GM19397 (cell line): ENCODE measurements around the gene OTOL1.

Experiments used
- ATAC-seq: cut with Tn5 transposase; IDR thresholded peaks from one replicate; pipeline ENCODE4 v1.9.1; 2021; ENCODE audit warnings: mild to moderate bottlenecking, moderate library complexity; ENCODE audit not compliant: unreplicated experiment

The OTOL1 gene

GRCh38 chr3:161496508-161496907 lies at the start of gene OTOL1:
Gene OTOL1, plus strand, starts transcription at chr3:161496808. Its CDS starts 0 bp downstream, at chr3:161496808.
- ATAC-seq = no peak

- no peak for ATAC-seq
Observed at GRCh38 chr3:161449785-161450184, 46.8 kb upstream of the OTOL1 start.

DNA sequence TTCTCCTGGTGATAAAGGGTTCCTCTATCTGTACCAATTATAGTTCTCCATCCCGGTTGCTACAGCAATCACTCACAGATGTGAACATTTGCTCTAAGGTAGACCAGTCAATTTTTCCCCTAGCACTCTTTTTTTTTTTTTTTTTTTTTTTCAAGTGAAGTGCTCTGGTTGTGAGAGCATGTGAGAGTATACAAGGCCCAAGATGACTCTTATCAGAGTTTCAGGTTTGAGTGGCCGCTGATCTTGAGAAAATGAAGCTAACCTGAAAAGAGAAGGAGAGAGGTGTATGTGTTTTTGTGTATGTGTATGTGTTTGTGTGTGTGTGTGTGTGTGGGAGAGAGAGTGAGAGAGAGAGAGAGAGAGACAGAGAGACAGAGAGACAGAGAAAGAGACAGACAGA lies 44.4 kb upstream of the OTOL1 start:
- no peak for ATAC-seq

- no peak for ATAC-seq
Observed at GRCh38 chr3:161454615-161455014, 42.0 kb upstream of the OTOL1 start.

GRCh38 chr3:161455962-161456361 lies 40.6 kb upstream of the OTOL1 start:
- no peak for ATAC-seq

GRCh38 chr3:161462138-161462537 lies 34.5 kb upstream of the OTOL1 start:
- ATAC-seq = no peak

- no peak for ATAC-seq
Observed at GRCh38 chr3:161471211-161471610, 25.4 kb upstream of the OTOL1 start.

- no peak for ATAC-seq
Observed at GRCh38 chr3:161474139-161474538, 22.5 kb upstream of the OTOL1 start.

DNA sequence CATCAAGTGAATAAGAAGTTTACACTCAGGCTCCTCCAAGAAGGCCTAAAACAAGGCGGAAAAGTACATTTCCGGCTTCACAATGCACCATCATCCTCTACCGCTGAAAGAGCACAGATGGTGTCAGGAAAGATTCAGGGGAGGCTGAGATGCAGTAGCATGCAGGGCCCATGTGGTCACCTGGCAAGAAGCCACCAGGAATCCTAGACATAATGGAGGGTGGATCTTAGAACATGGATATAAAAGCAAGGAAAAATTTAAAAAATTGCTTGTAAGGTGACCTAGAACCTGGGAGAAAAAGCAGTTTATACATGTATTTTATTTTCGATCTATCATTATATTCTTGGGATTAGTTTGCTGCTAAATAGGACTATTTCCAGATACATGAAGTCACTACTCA lies 21.9 kb upstream of the OTOL1 start:
- ATAC-seq = no peak

DNA sequence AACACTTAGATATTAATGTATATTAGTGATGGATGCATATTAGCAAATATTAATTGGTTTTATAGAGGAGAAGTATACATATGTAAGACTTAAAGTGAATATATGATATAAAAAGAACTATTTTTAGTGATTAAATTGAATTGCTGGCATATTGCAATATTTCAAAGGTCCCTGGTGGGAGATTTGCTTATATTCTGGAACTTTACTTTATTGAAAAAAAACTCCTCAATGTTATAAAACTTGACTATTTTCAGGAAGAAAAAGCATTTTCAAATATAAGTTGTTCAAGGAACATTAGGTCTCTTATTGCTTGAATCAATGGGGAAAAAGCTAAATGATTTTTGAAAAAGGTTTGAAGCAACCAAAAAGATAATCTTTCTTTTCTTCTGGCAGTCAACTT lies 21.4 kb upstream of the OTOL1 start:
- ATAC-seq = no peak

DNA sequence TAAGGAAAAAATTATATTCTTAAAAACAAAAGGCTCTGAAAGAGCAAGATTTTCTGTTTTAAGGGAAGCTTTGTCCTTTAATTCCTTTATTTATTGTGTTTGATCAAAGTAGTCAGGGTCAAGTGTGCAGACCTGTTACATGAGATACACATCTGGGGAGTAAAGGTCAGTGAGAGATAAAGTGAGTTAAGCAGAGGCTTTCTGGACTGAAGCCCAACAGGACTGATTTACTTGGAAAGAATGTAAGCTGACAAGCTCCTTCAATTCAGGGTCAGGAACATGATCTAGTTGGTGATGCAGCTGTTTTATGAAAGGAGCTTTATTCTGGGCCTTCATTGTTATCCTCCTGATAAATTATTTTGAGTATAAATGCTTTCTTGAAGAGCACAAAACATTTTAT lies 20.7 kb upstream of the OTOL1 start:
- ATAC-seq = no peak

GRCh38 chr3:161484226-161484625 lies 12.4 kb upstream of the OTOL1 start:
- ATAC-seq = no peak

- ATAC-seq = peak; percentile 67
Observed at GRCh38 chr3:161488284-161488683, 8.3 kb upstream of the OTOL1 start.

DNA sequence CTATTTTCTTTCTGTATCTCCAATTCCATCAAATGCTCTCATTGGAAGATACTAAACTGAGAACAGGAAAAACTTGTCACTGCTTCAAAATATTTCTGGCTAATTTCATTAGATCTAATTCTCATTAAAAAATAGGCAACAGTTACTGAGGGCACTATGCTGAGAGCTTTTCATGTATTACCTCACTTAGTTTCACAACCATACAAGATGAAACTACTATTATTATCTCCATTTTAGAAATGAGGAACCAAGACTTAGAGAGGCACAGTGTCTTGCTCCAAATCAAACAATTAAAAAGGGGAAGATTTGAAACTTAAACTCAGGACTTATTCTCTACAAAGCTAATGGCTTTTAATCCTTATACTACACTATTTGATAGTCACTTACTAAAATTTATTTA lies 7.2 kb upstream of the OTOL1 start:
- peak; percentile 74 for ATAC-seq

DNA sequence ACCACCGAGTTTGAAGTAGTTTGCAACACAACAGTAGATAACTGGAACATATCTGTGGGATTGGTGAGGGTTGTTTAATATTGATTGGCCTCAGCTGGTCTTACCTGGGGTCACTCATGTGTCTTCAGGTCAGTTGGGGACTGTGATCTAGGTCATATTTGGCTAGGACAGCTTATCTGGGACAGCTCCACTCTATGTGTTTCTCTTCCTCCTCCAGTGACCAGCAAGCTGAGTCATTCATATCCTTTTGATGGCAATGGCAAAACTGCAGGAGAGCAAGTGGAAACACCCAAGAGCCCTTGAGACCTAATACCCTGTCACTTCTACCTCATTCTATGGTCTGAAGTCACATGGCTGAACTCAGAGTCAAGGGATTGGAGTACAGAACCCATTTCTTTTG lies 5.8 kb upstream of the OTOL1 start:
- ATAC-seq = peak; percentile 50

DNA sequence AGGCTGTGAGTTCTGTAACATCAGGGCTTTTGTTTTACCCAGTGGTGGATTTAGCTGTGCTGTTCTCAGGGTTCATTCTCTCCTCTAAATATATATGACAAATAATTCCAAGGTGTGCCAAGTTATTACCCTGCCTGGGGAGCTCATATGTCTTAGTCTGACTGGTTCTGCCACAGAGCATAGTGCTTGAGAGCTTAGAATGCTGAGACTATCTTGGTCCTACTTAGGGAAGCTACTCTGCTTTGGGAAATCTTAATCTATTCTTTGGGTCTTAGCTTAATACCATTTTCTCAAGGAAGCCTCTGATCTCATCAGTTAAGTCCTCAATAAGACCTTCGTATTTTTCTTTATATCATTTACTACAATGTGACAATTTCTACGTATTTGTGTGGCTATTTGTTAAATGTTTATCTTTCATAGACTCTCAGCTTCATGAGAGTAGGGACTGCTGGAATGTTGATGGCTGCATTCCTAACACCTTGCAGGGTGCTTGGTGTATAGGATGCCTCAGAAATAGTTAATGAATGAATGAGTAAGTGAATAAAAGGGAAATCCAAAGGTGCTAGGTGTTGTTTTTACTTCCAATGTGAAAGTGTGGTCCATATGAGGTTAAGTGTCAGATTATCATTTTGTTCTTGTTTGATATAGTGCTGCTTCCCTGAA lies 1.8 kb downstream of the OTOL1 start:
- ATAC-seq = no peak

DNA sequence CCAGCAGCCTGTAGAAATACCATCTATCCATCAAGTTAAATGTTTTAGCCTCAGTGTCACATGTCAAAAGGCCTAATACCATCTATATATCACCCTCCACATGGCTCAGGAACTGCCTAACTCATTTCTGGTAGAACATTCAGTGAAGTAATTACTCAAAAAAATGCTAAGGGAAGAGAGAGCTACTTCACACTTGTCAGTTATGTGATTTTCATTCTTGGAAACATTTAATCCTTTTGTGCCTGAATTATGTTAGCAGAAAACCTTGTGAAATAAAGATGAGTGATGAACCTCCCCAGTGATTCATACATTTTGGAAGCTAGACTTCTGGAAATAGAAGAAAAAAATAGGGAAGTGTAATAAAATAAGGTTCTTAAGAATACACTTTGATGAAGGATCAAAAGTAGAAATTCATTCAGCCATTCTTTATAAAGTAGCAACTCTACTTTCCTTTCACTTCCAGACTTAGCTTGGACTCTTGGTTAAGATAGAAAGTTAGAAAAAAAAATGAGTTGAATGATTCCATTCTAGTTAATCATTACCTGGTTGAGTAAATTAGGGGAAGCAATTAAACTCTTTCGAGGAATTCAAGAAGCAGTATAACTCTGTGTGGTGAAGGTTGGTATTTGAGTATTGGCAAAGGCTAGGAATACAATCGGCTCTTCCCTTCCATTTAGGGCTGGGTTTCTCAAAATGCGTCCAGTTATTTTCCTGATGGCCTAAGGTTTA lies 3.6 kb downstream of the OTOL1 start:
- ATAC-seq = no peak

DNA sequence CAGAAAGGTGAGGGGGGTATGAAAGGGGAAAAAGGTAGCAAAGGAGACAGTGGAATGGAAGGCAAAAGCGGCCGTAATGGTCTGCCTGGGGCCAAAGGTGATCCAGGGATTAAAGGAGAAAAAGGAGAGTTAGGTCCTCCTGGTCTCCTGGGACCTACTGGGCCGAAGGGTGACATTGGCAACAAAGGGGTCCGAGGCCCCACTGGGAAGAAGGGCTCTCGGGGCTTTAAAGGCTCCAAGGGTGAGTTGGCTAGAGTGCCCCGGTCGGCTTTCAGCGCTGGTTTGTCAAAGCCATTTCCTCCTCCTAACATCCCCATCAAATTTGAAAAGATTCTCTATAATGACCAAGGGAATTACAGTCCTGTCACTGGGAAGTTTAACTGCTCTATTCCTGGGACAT lies 6.7 kb downstream of the OTOL1 start:
- ATAC-seq = no peak

- peak; percentile 60 for ATAC-seq
Observed at GRCh38 chr3:161508852-161509477, 12.4 kb downstream of the OTOL1 start.

- no peak for ATAC-seq
Observed at GRCh38 chr3:161510510-161511260, 14.1 kb downstream of the OTOL1 start.

GRCh38 chr3:161523916-161524315 lies 27.3 kb downstream of the OTOL1 start:
- ATAC-seq = no peak
